NCI-H1694 (cell line): ENCODE data around the gene FILIP1.
"Not testable (repeated sequence)": the region's sequence is repeated elsewhere in the genome, so short reads cannot be mapped to it uniquely, and the experiment has no call there.

ENCODE experiments used
- DNase-seq: peaks from one replicate; lab custom pipeline; 2025; lab: John Stamatoyannopoulos, UW

FILIP1 gene

GRCh38 chr6:75458895-75459294 lies 34.7 kb downstream of the FILIP1 start:
- DNase-seq = no peak

DNA sequence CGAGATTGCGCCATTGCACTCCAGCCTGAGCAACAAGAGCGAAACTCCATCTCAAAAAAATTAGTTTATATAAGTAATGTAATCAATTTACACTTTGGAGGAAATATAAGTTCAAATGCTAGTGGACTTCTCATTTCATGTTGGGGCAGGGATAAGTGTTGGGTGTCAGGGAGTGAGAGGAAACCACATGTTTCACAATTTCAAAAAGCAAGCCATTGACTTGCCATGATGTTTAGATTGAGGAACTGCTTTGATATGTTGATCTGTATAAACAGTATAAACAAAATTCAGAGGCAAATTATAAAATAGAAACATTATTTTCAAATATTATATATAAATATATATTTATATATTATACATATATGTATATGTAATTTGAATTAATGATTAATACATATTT lies 42.7 kb downstream of the FILIP1 start:
- no peak for DNase-seq

GRCh38 chr6:75449630-75450206 lies 43.9 kb downstream of the FILIP1 start:
- no peak for DNase-seq

DNA sequence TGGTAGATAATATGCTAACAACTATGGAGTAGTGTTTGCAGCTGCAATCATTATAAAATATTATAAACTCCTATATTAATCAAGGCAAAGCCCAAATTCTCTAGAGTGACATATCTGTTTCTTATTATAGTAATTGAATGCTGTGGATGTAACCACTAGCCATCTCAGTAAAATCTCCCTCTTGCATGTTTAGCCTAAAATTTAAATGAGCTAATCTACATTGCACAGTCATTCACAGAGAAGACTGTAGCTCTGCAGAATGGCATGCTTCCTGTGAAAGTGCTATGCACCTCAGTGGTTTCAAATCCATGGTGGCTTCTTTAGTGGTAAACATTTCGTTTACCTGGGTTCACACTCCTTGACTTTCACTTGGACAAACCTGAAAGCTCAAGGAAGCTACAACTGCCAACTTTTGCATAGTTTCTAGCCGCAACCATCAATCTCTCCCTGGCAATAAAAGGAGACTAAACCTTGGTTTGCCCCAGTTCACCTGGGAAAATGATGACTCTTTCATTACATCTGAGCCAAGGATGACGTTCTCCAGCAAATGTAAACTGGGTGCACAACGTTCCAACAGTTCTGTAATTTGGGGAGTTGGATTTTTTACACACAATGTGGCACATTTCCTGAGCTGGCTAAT lies 47.2 kb downstream of the FILIP1 start:
- no peak for DNase-seq

DNA sequence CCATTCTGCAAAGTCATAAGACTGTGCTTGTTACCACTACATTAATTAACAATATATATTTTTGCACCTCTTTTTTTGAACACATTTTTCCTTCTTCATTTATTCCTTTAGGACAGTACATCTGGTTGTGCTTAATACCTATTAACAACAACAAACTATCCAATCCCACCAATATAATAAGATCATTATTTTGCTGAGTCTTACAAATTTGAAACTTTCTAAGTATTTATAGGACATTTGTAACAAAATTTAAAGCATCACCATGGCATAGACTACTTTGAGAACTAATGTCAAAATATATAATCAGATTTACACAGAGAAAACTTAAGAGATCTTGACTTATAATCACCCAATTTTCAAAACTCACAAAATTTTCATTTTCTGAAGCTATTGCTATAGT lies 47.9 kb downstream of the FILIP1 start:
- DNase-seq = no peak

GRCh38 chr6:75444899-75445298 lies 48.7 kb downstream of the FILIP1 start:
- no peak for DNase-seq

DNA sequence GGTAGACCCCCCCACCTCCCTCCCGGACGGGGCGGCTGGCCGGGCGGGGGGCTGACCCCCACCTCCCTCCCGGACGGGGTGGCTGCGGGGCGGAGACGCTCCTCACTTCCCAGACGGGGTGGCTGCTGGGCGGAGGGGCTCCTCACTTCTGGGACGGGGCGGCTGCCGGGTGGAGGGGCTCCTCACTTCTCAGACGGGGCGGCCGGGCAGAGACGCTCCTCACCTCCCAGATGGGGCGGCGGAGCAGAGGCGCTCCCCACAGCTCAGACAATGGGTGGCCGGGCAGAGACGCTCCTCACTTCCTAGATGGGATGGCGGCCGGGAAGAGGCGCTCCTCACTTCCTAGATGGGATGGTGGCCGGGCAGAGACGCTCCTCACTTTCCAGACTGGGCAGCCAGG lies 51.7 kb downstream of the FILIP1 start:
- DNase-seq = not testable (repeated sequence)

DNA sequence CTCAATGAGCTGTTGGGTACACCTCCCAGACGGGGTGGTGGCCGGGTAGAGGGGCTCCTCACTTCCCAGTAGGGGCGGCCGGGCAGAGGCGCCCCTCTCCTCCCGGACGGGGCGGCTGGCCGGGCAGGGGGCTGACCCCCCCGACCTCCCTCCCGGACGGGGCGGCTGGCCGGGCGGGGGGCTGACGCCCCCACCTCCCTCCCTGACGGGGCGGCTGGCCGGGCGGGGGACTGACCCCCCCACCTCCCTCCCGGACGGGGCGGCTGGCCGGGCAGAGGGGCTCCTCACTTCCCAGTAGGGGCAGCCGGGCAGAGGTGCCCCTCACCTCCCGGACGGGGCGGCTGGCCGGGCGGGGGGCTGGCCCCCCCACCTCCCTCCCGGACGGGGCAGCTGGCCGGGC lies 52.1 kb downstream of the FILIP1 start:
- DNase-seq = not testable (repeated sequence)

GRCh38 chr6:75438442-75439116 lies 55.0 kb downstream of the FILIP1 start:
- DNase-seq = no peak

GRCh38 chr6:75438013-75438431 lies 55.6 kb downstream of the FILIP1 start:
- DNase-seq = no peak

DNA sequence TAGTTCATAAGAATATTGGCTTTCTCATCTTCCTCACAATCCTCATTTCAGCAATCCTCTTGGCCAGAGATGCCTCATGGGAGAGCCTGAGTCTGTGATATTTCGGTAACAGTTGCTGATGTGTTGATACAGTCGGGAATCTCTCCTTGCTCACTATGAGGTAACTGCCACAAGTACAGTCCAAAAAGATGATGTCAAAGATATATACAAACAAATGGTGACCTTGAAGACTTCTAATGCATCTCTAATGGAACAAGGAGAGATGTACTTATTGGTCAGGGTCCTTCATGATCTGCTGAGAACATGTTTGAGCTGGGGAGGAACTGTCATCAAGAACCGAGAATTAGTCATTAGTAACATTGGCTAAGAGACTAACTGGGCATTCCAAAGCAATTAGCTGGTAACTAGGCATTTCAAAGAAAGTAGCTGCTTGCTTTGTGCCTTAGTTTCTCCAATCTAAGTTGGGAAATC lies 56.1 kb downstream of the FILIP1 start:
- no peak for DNase-seq

- DNase-seq = no peak
Measured at GRCh38 chr6:75436869-75437268, 56.7 kb downstream of the FILIP1 start.

DNA sequence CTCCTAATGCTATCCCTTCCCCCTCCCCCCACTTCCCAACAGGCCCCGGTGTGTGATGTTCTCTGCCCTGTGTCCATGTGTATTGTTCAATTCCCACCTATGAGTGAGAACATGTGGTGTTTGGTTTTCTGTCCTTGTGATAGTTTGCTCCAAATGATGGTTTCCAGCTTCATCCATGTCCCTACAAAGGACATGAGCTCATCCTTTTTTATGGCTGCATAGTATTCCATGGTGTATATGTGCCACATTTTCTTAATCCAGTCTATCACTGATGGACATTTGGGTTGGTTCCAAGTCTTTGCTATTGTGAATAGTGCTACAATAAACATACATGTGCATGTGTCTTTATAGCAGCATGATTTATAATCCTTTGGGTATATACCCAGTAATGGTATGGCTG lies 60.8 kb downstream of the FILIP1 start:
- not testable (repeated sequence) for DNase-seq

GRCh38 chr6:75431379-75431778 lies 62.2 kb downstream of the FILIP1 start:
- DNase-seq = no peak

DNA sequence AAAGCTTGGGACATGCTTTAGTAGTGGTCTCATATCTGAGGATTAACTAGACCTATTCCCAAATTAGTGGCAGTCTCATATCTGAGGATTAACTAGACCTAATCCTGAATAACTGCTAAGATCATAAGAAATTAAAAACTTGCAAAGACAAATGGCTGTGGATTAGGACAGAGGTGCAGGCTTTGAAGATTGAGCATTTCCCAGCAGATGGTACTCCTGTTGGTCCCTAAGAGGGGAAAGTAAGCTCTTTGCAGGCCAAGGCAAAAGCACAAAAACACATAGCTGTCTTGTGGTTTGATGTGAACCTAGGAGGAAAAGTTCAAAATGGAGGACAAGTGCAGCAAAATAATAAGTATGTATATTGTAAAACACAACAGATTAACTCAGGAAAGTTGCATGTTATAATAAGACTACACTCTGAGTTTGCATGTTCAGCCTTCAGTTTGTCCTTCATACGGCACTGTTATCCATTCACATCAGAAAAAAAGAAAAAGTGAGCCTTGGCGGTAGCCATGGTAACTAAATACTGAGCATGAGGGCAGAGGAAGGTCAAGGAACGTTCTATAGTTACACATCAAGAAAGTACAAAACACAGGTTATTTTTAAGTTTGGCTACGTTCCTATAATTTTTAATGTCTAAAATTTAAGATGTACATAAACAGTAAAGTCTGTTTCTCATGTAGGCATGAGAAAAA lies 62.8 kb downstream of the FILIP1 start:
- DNase-seq = no peak

DNA sequence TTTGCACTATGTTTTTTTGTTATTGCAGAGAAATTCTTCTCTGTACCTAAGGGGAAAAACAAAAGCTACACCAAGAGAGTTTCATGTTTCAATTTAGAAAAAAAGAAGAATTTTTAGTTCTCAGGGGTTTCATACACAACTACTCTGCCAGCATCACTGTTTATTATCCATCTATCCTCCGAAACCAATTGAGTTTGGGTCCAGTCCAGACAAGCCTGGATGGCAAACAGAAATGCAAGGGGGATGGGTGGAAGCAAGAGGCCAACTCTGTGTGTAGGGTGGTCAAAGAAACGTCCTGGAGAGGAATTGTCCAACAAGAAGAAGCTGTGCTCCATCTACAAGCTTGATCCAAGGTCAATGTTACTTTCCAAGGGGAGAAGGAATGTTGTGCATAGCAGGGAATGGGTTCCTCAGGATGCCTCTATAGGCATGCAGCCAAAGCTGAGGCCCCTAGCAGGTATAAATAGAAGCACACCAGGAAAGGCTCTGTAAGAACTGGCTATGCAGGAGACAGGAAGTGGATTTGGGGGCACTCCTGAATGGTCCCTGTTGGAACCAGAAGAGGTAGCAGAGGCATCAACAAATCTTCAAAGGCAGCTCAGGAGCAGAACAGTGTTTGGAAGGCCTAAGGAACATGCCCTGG lies 64.4 kb downstream of the FILIP1 start:
- DNase-seq = no peak

DNA sequence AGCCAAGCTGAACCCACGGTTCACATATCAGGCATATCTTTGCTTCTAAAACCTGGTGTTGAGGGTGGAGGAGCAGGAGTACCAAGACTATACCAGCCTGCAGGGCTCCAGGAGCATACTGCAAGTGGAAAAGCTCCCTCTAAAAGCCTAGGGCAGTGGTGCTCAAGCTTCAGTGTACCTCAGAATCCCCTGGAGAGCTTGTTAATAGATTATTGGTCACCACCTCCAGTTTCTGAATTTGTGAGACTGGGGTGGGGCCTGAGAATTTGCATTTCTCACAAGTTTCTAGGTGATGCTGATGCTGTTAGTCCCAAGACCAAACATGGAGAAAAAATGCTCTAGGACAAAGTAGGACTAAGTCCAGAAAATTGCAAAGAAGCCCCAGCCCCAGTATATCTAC lies 65.4 kb downstream of the FILIP1 start:
- DNase-seq = no peak

DNA sequence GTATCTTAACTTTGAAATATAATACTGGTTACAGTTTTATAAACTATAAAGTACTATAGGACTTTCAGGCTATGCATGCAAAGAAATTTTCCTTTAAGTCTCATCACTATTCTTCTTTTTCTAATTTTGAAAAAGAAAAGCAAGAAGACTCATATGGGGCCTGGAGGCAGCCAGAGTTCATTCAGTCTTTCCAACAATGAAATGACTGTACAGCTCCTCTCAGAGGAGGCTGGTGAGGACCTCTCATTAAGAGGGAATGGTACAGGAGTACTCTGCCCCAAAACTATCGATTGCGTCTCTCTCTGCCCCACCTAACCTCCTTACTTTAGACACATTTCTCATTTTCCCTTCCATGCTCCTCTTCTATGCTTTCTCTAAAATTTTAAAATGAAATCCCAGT lies 66.3 kb downstream of the FILIP1 start:
- no peak for DNase-seq

DNA sequence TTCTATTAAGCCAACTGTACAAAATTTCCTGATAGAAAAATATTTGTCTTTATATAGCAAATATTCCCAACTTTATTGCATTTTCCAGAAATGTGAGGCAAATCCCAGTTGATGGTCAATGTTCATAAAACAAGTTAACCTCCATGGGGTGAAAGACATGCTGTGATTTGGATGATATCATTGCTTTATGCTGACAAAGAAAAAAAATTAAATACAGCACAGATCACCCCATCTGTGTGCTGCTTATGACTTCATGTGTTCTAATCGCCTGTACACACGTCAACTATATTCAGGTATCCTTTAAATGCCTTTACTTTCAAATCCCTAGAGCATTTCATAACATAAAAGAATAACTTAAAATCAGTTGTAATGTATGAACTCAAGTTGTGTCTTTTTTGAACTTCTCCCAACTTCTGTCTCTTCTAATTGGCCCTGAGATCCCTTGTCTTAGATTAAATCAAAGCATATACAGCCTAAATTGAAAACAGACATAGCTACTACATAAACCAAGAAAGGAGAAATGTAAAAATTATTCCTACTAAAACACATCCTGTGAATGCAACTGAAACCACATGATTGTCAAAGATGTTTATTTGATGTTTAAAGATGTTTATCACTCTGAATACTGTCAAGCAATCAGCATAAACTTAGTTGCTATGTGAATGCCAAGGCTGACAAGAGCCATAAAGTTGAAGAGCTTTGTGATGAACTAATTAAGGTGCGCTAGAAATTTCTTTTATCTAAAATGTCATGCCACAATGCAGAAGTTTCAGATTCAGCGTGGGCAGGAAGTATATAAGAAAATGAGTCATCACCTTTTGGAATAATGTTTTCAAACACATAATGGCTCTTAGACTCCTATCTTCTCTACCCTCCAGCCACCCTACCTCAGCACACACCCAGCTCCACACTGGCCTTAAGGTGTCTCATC lies 68.7 kb downstream of the FILIP1 start:
- no peak for DNase-seq

DNA sequence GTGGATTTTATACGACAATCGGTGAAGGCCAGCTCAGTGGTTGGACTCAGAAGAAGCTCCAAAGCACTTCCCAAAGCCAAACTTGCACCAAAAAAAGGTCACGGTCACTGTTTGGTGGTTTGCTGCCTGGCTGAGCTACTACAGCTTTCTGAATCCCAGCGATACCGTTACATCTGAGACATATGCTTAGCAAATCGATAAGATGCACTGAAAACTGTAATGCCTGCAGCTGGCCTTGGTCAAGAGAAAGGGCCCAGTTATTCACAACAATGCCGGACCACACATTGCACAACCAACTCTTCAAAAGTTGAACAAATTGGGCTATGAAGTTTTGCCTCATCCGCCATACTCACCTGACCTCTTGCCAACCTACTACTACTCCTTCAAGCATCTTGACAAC lies 70.2 kb downstream of the FILIP1 start:
- no peak for DNase-seq

DNA sequence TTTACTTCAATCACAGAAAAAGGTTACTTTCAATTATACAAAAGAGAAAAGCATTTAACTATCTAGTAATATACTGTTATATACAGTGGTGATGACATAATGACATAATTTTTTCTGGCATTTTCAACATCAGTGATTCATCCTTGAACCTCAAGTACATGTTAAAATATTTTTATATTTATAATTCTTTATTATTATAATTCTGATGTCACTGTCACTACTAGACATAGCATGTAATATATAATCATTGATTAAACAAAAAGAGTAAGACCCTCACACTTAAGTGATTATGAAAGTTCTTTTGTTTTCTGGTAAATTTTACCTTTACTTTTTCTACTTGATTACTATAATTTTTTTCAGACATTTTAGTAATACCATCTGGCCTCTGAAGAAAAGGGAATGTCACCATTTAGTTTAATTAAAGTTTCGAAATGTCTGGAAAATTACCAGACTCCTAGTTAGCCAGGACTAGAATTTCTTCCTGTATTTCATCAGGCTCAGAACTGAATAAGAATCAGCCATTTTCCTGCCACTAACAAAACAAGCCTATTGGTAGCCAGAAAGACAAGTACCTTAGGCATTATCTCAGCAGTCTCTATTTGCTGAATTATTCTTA lies 71.5 kb downstream of the FILIP1 start:
- no peak for DNase-seq
